GM21786 (cell line): ENCODE measurements around the gene KIRREL3.

Experiments
- ATAC-seq: cut with Tn5 transposase; IDR thresholded peaks from one replicate; pipeline ENCODE4 v1.9.1; 2021; ENCODE audit not compliant: unreplicated experiment

The KIRREL3 gene

DNA sequence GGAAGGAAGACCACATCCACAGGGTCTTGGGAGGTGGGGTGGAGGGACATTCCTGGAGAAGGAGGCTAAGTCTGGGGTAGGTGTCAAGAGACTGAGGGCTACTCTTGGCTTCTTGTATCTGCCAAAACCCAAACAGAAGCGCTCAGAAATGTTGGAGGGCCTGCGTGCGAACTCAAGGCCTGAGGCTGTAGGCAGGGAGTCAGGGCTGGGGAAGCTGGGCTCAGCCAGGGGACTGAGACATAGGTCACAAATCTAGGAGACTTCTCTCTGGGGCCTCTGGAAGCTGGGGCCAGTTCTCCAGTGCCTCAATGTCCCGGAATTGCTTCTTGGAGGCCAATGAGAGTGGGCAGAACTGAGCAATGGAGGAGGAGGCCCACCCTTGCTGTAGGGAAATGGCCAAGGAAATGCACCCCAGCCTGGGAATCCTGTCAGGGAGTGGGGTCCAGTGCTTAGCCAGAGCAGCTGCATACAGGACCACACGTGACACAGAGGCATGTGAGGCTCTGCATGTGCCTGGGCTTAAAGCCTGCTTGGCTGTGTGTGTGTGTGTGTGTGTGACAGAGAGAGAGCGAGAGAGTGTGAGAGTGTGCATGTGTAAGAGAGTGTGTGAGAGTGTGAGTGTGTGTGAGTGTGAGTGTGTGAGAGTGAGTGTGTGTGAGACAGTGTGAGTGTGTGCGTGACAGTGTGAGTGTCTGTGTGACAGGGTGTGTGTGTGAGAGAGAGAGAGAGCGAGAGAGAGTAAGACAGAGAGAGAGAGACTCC is 503.8 kb downstream of the KIRREL3 start:
- ATAC-seq, result no peak

DNA sequence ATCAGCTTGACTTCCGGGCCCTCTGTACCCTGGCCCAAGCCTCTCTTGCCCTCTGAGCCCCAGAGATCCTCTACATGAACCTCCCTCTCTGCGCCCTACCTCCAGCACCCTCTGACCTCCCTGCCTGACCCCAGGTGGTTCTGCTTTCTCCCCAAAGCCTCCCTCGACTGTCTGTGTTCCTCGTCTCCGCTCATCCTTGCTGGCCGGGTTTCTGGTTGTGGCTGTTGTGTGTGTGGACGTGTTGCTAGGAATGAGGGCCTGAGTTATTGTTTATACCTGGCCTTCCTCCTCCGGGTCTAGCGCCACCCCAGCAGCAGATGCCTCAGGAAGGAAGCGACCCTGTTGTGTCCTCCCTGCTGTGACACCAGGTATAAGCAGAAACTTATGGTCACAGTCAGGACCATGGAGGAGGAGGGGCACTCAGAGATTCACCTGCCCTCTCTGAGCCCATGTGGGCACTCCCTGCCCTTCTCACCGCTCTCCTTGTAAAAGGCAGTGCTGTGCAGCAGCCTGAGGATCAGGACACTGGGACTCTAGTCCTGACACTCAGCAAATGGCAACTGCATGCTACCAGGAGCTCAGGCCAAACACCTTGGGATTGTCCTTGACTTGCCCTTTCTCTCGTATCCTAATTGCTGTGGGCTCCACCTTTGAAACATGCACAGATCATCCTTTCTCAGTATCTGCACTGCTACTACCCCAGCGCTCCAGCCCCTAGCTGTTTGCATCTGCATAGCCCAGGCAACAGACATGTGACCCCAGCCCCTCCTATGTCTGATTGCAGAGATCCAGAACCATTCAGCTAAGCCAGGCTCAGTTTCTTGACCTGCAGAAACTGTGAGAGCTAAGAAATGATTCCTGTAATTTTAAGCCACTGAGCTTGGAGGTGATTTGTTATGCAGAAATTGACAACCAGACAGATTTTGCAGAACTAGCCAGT is 505.0 kb downstream of the KIRREL3 start:
- ATAC-seq, result no peak

- ATAC-seq, result no peak
These were observed 505.7 kb downstream of the KIRREL3 start for GRCh38 chr11:126494831-126495230.

DNA sequence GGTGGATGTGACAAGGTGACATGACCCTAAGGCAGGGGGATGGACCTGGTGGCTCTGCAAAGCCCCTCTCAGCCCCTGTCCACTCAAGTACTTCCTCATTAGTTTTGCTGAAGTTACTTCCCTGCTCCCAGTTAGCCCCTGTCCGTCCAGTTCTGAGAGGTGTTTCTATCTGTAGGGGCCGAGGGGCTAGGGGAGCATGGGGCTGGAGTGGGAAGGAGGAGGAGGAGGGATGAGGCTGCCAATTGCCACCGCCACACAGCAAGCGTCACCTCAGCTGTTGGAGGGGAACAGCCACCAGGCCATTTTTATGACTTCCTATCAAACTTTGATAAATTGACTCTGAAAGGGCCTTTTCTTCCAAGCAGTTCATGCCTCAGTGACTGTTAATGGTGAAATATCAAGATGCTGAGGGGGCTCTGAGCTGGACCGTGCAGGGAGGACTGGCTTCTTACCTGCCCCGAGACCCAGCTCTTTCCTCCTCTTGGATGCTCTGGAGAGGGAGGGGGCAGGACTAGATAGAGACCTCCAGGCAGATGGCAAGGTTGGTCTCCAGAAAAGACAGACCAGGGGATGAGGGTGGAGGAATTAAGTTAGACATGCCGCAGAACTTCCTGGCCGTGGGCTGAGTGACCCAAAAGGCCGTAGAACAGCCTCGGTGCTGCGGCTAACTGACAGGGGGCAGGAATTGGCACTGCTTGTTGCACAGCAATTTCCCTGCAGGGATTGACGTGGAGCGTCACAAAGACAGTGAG is 508.1 kb downstream of the KIRREL3 start:
- ATAC-seq, result no peak

GRCh38 chr11:126491092-126491491 is 509.5 kb downstream of the KIRREL3 start:
- no peak for ATAC-seq

GRCh38 chr11:126489836-126490660 is 510.5 kb downstream of the KIRREL3 start:
- no peak for ATAC-seq

DNA sequence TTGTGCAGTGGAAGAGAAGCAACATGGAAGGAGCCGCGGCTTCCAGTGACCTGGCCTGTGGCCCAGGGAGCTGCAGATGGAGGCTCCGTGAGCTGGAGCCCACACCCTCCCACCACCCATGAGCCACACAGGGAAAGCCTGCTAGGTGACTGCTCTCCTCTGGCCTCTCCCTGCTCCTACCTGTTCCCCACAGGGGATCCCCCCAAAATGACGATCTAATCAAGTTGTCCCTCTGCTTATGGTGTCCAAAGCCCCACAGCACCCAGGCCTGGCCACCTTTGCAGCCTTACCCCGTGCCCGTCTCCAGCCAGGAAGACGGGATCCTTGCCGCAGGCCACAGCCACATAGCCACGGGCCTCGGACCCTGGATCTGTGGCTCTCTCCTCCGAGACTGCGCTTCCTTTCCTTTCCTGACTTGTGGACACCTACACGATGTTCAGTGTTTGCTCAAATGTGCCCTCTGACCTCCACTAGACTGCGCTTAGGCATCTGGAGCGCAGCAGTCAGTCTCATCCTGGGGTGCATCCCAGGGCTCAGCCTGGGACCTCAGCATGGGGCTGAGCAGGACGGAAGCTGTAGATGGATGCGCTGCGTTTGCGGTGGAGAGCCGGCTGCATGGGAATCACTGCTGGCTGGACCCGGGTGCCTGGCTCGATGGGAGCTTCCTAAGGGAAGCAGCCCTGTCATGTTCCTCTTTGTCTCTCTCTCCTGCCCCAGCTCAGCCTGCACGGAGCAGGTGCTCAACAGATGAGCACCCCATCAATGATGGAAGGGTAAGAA is 511.8 kb downstream of the KIRREL3 start:
- ATAC-seq, result no peak

GRCh38 chr11:126487711-126488110 is 512.9 kb downstream of the KIRREL3 start:
- no peak for ATAC-seq

DNA sequence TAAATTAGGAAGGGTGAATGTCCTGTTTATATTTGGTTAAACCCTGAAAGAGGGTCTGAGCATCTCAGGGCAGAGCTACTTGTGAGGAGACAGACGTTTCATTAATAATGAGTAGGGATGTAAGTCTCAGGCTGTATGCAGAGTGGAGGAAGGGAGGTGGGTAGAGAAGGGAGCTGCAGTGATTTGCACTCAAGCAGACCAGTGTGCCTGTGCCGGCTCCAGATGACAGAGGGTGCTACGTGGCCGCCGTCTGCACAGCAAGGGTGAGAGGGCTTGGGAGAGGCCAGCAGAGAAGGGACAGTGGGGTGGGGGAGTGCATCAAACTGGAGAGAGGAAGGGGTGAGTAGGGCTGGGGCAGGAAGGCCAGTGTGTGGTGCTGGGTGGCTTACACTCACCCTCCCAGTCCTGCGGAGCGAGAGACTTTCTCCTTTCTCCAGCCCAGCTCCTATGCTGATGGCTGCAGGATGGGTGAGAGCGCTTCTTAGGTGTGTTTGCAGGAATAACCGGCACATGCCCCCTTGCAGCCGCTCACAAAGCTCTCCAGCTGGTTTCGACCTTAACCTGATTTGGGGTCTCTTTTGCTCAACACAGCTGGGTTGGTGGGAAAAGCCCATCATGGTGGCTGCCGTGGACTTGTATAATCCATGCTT is 514.5 kb downstream of the KIRREL3 start:
- ATAC-seq, result no peak

DNA sequence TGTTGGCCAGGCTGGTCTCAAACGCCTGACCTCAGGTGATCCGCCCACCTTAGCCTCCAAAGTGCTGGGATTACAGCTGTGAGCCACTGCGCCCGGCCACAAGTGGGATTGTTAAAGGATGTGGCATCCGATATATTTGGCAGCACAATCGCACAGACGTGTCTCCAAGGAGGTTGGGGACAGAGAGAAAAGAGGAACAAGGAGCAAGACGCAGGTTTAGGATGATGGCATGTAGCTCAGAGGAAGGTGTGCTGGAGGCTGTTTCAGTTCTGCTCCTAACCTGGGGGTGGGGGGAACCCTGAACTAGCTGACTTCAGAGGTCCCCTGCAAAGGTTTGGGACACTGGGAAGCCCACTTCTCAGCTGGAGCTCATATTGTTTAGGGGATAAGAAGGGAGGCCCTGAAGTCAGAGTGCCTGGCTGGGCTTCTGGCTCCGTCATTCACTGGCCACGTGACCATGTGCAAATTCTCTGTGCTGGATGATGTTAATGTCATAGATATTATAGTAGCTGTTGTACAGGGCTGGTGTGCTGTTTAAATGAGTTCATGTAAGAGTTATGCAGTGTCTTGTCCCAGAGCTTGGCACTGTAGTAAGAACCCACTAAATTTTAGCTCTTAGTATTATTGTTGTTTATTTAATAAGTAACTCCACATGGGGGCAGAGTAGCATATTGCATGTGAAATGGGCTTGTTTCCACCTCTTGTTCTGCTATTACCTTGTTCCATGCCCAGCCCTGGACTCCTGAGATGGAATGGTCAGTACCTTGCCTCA is 515.4 kb downstream of the KIRREL3 start:
- peak; percentile 70 for ATAC-seq

DNA sequence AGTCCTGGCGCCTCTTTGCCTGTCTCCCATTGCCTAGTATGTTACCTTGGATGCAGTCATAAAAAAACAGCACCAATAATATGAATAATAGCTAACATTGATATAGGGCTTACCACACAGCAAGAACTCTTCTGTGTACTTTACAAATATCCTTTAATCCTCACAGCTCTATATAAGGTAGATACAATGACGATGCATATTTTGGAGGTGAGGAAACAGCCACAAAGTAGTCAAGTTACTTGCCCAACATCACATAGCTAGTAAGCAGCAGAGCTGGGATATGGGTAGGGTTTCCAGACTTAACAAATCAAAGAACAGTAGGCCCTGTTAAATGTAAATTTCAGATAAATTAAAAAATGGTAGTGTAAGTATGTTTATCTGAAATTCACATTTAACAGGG is 516.3 kb downstream of the KIRREL3 start:
- ATAC-seq, result no peak

DNA sequence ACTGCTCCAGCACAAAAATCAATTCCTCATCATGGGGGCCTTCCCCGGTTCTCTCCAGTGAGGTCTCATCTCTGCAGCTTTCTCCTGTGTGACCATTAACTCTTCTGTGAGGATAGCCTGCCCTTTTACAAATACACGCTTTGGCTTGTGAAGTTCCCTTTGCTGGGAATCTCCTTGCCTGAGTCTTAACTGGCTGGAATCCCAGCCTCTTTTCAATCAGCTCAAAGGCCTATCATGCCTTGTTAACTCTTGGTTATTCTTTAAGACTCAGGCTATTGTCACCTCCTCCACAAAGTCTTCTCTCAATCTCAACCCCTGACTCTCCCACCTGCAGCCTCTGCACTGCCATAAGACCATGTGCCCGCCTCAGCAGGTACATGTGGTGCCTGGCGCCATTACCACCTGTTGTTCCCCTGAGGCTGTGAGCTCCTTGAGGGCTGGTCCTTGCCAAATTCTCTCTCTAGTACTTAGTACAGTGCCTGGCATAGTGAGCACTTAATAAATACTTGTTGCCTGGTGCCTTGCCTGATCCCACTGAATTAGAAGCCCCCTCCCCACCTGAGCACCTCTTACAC is 516.9 kb downstream of the KIRREL3 start:
- no peak for ATAC-seq

- no peak for ATAC-seq
These were observed 517.9 kb downstream of the KIRREL3 start for GRCh38 chr11:126482586-126483108.

DNA sequence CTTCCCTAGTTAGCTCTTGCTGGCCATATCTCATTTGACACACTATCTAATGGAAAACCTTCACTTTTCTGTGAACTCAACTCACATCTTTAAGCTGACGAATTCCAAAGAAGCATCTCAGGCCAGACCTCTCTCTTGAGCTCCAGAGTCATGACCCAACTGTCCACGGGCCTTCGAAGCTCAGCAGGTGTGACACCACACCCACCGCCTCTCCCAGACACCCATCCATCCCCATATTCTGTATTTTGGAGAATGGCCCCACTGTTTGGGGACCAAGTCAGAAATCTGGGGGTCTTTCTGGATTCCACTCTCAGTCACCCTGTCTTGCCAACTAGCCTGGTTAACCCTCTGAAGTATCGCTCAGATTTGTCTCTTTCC is 519.3 kb downstream of the KIRREL3 start:
- no peak for ATAC-seq

DNA sequence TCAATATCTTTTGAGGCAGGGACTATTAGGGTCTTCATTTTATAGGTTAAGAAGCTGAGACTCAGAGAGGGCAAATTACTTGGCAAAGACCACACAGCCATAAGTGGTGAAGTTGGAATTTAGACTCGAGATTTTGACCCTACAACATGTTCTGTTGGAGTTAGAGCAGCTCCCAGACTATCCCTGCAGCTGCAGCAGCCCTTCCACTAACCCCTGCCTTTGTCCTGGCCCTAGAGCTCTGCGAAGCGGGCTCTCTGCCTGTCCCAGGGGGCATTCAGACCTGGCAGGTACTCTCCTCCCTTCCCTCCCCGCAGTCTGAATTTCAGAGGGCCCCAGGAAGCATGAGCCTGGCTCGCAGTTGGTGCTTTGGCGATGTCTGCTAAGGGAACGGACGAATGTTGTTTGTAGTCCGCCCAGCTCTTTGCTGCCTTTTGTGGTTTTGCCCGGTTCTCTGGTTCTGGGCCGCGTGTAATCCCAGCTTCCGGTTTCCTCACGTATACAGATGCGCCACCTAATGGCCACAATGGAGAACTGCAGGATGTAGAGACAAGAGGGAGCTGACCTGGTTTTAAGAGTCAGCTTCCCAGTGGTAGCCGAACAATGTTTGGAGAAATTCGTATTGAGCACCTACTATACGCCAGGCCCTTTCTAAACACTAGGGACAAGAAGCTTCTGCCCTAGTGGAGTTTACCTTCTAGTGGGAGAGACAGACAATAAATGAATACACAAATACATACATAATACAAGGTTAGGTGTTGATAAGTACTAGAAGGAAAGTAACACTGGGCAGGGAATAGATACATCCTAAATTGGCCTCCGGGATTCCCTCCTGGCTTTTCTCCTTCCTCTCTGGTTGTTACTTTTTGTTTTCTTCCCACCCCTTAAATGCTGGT is 519.9 kb downstream of the KIRREL3 start:
- ATAC-seq, result peak; percentile 51

GRCh38 chr11:126480015-126480409 is 520.6 kb downstream of the KIRREL3 start:
- ATAC-seq, result no peak
